ENCODE measurements around the gene TAF8. TPM values are rescaled to one million over a fixed set of nuclear protein-coding genes. Genes with fewer than 3 reads are reported as not detected.

Gene TAF8
- total RNA-seq, 1 experiment from 2014 or later: 18.1 TPM

DNA sequence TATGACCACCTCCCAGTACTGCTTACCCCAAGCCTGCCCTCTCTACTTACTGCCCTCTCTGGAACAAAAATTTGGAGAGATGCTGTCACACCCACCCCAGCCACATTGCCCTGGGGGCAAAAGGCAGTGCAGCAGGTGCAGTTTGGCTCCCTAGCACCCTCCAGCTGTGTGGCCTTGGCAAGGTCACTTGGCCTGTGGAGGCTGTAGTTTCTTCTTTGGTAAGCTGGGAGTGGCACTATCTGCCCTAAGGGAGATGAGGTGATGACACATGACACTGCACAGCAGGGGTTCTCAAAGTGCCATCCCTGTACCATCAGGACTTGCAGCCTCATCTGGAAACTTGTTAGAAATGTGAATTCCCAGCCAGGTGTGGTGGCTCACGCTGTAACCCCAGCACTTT is 44.8 kb downstream of the TAF8 start:
- no peak for DNase-seq (ENCODE audit: low read depth)

DNA sequence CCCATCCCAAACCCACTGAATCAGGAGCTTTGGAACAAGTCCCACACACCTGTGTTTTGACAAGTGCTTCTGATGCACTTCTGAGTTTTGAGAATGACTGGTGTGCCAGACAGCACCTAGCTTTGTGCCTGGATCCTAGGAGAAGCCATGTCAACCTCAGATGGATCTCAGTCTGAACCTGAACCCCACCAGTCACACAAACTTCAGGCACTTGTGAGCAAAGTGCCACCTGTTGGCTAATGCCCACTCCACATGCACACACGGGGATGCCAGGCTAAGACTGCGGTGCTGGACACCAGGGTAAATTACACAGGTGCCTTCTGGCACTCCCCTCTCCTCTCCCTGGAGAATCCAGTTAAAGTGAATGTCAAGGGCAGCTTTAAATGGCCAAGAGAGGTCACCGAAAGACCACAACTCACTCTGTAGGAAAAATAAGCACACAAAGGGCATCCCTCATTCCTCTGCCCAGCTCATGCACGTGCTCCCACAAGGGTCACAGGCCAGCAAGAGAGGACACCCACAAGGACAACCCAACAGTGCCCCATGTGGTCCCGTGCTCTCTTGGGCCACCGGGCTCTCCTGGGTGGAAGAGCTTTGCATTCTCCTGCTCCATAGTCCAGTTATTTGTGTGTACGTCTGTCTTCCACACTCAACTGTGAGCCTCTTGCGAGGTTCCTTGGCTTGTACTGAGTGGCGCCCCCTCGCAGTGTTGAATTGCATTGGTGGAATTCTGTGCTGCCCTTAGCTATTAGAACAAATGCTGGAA is 45.6 kb downstream of the TAF8 start:
- no peak for DNase-seq (ENCODE audit: low read depth)

DNA sequence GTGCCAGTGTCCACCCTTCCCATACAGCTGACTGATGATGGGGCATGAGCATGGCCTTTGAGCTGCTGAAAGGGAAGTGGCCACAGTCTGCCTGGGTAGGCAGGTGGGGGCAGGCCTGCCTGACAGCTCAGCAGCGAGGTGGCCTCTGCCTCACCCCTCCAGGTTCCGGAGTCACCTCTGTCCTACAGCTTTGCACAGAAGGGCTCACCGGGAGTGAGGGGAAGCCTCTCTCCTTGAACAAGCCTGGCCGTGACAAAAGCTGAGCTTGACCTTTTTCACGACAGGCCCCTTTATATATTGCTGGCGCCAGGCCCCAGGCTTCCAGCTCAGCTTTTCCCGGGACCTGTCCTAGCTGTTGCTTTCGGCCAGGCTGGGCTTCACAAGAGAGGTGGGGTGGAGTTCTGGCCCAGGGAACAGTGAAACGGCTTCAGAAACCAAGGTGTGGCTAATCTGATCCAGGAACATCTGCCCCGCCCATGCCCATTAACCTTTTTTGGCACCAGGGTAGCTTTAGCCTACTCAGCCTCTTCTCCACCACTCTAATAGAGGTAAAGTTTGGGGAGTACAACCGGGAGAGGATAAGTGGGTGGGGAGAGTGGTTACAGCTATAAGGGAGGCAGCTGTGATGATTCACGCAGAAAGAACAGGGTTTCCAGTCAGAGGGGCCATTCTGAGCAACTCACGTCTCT is 49.2 kb downstream of the TAF8 start:
- DNase-seq (ENCODE audit: low read depth): peak; percentile 71

DNA sequence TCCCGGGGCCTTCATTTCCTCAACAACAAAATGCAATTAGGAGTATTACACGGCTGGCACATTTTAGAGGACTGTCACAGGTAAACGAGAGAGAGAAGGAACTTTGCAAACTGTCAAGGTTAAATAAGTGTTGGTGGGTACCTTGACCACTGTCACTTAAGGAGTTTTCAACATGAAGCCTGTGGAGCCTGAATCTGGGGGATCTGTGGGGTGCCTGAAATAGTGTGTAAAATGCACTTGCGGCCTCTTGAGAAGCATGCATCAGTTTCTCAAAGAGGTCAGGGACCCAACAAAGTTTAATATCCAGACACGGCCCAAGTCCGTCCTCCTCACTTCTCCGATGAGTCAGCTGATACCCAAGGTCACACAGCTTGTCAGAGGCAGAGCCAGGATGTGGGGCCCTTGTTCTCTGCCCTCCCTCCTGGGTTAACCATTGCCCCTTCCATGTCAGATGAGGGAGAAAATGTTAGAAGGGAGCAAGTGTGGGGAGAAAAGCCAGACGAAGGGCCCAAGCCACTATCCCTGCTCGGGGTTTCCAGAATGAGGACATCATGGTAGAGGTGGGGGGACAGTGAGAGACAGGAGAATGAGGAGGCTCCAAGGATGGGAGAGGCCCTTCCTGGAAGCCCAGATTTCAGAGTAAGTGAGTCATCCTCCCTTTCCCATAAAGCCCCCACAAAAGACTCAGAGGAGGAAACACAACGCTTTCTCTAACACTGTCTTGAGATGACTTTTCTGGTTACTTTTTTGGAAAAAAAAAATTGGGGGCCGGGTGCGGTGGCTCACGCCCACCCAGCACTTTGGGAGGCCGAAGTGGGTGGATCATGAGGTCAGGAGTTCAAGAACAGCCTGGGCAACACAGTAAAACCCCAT is 49.9 kb downstream of the TAF8 start:
- DNase-seq (ENCODE audit: low read depth): peak; percentile 76

DNA sequence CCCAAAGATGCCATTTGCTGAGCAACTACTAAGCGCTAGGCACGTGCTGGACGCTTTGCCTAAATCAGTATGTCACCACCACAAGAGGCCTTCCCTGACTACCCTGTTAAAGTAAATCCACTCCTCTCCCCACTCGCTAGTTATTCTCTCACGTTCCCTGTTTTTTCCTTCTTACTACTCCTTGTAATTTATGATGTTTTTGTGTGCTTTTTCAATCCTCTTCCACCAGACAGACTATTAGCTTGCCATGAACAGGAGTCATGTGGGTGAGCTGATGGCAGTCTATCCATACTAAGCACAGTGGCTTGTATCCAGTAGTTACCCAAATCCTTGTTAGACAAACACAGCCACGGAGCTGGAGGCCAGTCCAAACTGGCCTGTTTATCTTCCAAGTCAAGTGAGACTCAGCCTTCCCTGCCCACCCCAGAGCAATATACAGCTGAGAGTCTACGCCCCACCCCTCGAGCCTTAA is 50.9 kb downstream of the TAF8 start:
- no peak for DNase-seq (ENCODE audit: low read depth)

DNA sequence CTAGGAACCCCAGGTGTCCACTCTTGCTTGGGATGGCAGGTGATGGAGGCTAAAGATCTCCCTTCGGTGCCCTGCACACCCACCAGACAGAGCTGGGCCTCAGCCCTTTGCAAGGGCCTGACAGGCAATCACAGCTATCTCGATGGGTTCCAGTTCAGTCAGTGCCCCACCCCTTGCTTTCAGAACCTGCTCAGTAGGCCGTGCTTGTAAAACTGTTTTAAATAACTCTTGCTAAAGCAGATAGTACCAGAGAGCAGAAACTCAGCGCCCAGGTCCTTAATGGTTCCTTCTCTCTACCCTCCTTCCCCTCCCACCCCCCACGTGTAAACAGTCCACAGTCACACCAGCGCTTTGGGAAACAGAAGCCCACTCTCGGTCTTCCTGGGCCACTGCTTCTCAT is 52.9 kb downstream of the TAF8 start:
- DNase-seq (ENCODE audit: low read depth): no peak

DNA sequence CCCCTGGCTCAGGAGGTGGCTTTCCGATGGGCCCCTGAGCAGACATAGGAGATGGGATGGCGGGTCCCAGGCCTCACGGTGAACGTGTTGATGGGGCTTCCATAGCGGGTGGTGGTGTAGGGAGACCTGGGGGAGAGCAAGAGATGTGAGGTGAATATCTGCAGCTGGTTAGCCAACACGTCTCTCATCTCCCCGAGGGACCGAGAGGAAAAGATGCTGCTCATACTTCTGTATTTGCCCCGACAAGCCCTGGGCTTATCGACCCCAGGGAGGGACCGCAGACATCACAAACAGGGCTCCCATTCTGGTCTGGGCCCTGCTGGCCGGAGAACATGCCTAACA is 53.4 kb downstream of the TAF8 start:
- no peak for DNase-seq (ENCODE audit: low read depth)

DNA sequence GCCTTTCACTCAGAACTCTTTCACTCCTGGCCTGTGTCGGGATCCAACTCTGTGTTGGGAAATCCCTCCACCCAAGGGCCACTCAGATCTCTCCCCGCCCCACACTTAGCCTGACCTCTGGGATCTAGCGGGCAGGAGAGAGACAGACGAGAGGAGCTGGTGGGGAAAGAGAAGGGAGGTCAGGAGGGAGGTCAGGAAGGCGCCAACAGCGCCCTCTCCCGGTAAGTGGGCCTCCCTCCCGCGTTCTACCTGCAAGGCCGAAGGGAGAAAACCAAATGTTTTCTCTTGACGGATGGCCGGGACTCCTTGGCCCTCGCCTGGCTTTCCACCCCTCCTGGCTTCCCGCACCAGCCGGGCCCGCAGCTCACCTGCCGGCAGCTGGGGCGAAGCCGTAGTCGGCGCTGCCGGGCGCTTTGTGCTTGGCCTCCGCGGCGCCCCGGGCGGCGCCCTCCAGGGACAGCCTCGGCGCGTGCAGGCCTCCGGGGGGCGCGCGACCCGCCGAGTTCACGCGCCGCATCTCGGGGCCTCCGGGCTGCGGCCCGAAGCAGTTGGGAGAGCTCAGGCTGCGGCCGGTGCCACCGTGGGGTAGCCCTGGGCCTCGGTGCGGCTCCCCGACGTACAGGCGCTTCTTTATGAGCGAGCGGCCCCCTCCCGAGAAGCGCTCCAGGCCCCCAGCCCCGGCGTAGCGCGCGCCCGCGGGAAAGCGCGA is 53.9 kb downstream of the TAF8 start:
- DNase-seq (ENCODE audit: low read depth): no peak

DNA sequence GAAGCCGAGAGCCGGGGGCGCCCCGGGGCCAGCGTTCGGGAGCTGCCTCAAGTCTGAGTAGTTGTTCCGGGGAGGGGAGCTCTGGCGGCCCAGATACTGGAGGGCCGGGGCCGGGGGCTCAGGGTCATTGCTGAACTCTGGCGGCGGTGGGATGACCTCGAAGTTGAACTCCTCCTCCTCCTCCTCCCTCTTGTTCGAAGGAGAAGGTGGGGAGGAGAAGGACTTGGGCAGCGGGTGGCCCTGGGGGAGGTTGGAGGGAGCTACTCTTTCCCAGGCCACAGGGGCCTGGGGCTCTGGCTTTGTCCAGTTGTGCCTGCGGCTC is 54.4 kb downstream of the TAF8 start:
- no peak for DNase-seq (ENCODE audit: low read depth)

DNA sequence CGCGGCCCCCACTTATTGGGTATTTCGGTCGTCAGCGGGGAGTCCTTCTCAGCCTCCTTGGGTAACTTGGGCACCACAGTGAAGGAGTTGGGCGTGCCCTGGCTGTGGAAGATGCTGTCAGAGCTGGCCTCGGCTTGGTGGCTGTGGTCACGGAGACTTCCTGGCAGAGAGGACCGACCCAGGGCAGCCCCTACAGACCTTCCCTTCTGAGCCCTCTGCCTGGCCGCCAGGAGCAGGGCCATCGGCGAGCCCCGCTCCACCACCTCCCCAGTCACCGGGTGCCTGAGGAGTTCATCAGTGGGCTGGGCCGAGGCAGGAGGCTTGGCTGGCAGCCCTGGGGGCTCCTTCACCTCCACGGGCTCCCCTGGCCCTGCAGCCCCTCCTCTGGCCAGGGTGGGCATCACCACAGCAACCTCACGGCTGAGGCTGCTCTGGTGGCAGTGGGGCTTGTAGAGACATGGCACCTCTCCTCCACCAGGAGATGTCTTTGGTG is 54.9 kb downstream of the TAF8 start:
- DNase-seq (ENCODE audit: low read depth): no peak

DNA sequence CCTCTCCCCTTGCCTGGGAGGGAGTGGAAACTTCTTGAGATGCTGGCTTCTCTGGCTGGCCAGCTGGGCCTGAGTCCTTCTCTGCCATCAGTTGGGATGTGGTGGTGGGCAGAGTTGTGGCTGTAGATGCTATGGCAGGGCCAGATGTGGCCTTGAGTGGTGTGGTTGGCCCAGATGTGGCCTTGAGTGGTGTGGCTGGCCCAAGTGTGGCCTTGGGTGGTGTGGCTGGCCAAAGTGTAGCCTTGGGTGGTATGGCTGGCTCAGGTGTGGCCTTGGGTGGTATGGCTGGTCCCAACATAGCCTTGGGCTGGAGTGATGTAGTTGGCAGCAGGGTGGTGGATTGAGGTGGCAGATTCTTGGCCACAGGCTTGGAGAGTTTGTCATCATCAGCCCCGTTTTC is 55.4 kb downstream of the TAF8 start:
- DNase-seq (ENCODE audit: low read depth): no peak

DNA sequence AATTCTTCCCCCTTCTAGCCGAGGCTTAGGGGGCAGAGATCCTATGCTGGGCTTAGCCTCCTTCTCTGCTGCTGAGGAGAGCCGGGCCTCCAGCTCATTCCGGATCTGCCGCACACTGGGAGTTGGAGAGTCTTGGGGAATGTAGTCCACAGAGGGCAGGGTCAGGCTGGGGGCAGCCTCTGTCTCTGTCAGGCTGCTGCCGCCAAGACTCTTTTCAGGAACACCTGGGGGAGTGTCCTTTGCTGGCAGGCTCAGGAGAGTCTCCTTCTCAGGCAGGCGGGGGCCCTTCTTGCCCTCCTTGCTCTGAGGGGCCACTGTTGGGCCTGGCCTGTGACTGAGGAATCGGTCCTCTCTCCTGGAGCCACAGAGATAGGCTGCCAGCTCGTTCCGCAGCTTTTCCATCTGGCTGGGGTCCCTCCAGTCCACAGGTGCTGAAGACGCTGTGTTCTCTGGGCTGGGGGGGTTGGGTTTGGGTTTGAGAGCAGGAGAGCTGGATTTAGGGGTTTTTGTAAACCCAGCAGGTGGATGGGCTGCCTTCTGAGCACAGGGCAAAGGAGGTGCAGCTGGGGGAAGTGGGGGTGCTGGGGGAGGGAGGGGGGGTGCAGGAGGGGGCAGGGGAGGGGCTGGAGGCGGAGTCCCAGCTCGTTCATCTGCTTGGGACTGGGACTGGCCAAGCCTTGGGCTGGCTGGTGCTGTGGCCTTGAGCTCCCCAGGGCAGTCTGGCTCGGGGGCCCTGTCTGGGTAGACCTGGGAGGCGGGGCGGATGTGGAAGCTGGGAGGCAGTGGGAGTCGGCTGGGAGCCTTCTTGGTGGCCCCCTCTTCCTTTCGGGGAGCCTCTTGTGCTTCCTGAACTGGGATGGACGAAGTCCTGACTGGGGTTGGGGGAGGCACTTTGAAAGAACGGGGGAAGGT is 56.0 kb downstream of the TAF8 start:
- DNase-seq (ENCODE audit: low read depth): no peak

DNA sequence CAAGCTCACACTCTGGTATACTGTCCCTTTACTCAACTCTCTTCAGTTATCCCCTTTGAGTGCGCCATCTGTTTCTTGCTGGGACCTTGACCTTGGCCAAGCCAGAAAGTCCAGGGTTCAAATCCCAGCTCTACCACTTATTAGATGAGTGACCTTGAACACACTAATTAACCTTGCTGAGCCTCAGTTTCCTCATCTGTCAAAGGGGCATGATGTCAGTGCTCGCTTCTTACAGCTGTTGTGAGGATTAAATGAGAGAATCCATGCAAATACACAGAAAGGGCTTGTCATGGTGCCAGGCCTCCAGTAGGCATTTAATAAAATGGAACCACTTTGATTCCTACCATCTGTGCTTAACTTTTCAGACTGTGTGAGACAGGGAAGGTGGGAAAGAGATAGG is 57.7 kb downstream of the TAF8 start:
- DNase-seq (ENCODE audit: low read depth): no peak

DNA sequence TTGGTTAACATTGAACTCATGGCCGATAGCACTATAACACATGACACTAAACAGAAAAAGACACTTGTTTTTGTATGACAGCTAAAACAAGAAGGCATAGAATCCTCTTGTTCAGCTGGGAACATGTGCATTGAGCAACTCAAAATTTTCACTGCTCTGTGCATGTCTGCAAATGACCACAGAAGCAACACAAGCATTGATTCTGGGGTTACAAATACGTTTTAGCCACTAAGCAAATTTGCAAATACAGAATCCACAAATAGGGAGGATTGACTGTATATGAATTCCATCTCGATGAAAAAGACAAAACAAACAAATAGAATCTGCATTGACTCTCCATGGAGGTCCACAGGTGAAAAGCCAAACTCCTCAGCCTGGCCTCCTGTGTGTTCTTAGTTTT is 60.4 kb downstream of the TAF8 start:
- DNase-seq (ENCODE audit: low read depth): no peak

DNA sequence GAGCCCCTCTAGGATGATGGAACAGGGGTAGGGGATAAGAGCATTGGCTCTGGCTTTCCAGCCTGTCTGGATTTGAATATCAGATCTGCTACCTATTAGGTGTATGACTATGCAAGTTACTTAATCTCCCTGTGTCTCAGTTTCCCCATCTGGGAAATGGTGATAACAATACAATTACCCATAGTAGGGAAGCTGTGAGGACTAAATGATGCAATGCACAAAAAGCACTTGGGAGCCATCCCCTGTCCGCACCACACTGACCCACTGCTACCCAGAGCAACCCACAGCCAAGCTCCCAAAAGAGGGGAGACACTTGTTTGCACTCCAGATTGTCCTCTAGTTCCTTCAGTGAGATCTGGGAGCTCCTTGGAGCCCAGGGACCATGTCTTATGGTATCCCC is 62.0 kb downstream of the TAF8 start:
- DNase-seq (ENCODE audit: low read depth): no peak

DNA sequence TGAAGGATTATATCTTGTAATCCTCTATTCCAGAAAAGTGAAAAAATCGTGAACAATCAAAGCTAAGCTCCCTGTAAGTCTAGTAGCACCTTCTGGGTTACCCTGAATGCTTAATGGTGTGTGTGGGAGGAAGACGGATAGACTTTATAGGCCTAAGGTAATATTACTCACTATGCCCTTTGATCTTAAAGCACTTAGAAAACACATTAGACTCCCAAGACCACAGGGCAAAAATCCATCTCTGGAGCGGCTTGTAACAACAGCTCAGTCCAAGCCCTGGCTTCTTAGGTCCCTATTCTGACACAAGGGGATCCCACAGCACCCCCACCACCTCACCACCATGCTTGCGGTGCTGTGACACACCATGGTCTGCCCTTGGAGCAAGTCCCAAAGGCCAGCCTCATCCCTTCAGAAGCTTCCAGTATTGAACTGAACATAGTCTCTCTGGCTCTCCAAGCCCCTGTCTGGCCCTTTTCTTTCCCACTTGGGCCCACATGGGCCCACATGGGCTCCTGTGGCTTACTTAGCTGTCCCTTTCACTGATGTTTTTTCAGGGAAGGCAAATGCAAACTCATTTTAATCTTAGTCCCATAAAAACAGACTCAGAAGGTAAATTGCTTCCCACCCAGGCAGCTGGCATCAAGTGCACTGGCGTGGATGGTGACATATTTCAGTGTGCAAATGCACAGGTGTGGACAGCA is 63.8 kb downstream of the TAF8 start:
- DNase-seq (ENCODE audit: low read depth): no peak

DNA sequence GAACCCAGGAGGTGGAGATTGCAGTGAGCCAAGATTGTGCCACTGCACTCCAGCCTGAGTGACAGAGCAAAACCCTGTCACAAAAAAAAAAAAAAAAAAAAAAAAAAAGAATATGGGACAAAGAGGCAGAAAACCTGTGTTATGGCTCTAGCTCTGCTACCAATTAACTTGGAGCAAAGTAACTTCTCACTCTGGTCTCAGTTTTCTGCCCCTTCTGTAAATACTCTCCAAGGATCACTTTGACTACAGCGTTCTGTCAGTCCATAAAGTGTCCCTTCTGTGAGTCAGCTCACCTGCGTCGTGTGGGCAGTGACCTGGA is 67.5 kb downstream of the TAF8 start:
- DNase-seq (ENCODE audit: low read depth): no peak

DNA sequence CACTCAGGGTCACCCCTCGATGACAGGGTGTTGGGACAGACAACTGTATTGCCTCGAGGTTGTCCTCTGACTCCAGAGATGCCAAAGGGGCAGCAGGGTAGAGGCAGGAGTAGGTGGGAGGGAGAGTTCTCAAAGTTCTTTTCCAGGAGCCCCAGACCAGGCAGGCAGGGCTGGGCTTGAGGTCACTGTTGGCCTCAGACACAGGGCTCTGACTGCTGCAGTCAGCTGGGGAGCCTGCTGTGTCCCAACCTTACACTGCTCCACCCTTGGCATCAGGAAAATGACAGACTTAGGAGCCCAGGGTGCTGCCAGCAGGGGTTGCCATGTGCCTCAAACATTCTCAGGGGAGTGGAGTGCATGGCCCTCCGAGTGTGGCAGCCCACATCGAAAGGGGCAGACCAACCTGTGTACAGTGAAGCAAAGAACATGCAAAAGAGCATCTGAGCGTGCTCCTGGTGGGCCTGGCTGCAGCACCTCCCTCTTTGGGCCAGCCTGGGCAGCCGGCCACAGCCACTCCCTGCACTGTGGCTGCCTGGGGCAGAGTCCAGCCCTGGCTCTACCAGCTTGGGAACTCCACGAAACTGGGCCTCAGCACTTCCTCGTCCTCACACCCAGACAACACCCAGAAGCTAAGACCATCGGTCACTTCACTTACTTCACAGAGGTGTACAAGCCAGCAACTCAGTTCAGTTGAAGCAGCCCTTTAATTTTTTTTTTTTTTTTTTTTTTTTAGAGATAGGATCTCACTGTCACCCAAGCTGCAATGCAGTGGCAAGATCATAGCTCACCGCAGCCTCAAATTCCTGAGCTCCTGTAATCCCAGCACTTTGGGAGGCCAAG is 68.1 kb downstream of the TAF8 start:
- DNase-seq (ENCODE audit: low read depth): no peak
